OCI-LY3 (cell line): ENCODE results near the gene CSF2.

ENCODE experiments used
- H2AFZ ChIP-seq: fragments of 200-600, 300-600 bp; shearing (Covaris generic); 2 replicates; pipeline ENCODE4 v1.6.0; 2014; ENCODE audit warnings: antibody characterized with exemption, low read depth, low read length
- H3K27ac ChIP-seq: fragments of 200-600, 300-600 bp; sonication (generic); 2 replicates; pipeline ENCODE4 v1.5.1; 2014; ENCODE audit warnings: mild to moderate bottlenecking, low read length, moderate library complexity, mixed read lengths
- H3K27me3 ChIP-seq: fragments of 200-600, 300-600 bp; sonication (generic); 2 replicates; pipeline ENCODE4 v1.6.1; 2014; ENCODE audit warnings: low read depth, low read length, mixed read lengths
- H3K36me3 ChIP-seq: fragments of 200-600, 300-600 bp; sonication (generic); replicated peaks from 2 replicates; pipeline ENCODE3; 2014; ENCODE audit warnings: low read depth, low read length, mixed read lengths
- H3K4me1 ChIP-seq: fragments of 300-600, 200-600 bp; sonication (generic); 2 replicates; pipeline ENCODE4 v1.6.1; 2014; ENCODE audit warnings: low read length, mixed read lengths
- H3K4me2 ChIP-seq: fragments of 200-600, 300-600 bp; sonication (generic); 2 replicates; pipeline ENCODE4 v1.6.1; 2014; ENCODE audit warnings: low read length, mixed read lengths
- H3K4me3 ChIP-seq: fragments of 300-600, 200-600 bp; sonication (generic); 2 replicates; pipeline ENCODE4 v1.5.1; 2014; ENCODE audit warnings: antibody characterized with exemption, mild to moderate bottlenecking, low read length, moderate library complexity
- H3K79me2 ChIP-seq: fragments of 300-600, 200-600 bp; shearing (Covaris generic); 2 replicates; pipeline ENCODE4 v1.6.1; 2014; ENCODE audit warnings: mild to moderate bottlenecking, low read length, mixed read lengths
- H3K9ac ChIP-seq: fragments of 300-600, 200-600 bp; shearing (Covaris generic); 2 replicates; pipeline ENCODE4 v1.6.0; 2014; ENCODE audit warnings: mild to moderate bottlenecking, low read length, moderate library complexity
- H3K9me3 ChIP-seq: fragments of 200-600, 300-600 bp; shearing (Covaris generic); 2 replicates; pipeline ENCODE4 v1.6.1; 2014; ENCODE audit warnings: low read length, mixed read lengths; ENCODE audit not compliant: insufficient read depth
- H4K20me1 ChIP-seq: fragments of 200-600, 300-600 bp; sonication (generic); 2 replicates; pipeline ENCODE4 v1.6.1; 2016; ENCODE audit warnings: low read length, mixed read lengths; ENCODE audit not compliant: insufficient read depth
- CTCF ChIP-seq: fragments of 200-600, 300-600 bp; sonication (generic); IDR thresholded peaks from 2 replicates; pipeline ENCODE4 v1.5.1; 2014; ENCODE audit warnings: antibody characterized with exemption, low read length, low read depth
- EZH2phosphoT487 ChIP-seq: fragments of 200-600 bp; shearing (Covaris generic); IDR thresholded peaks from 2 replicates; pipeline ENCODE4 v1.6.1; 2018; ENCODE audit warnings: antibody characterized with exemption, mixed run types, low read depth

CSF2 gene

GRCh38 chr5:132065951-132066701 lies 7.5 kb upstream of the CSF2 start:
- H3K27ac ChIP-seq = no peak overlapping the region
- H3K9ac ChIP-seq = no peak overlapping the region
- no peaks in the 10 kb centered on the region for H3K36me3 ChIP-seq
- no peak overlapping the region for H2AFZ ChIP-seq
- peaks cover 5% of the 10 kb centered on the region; the same call in 1 of the 2 replicates for H3K4me1 ChIP-seq
- H3K9me3 ChIP-seq = no peaks in the 10 kb centered on the region
- H3K27me3 ChIP-seq = no peaks in the 10 kb centered on the region
- H3K79me2 ChIP-seq = no peaks in the 10 kb centered on the region
- no peaks in the 10 kb centered on the region for H4K20me1 ChIP-seq
- no peak overlapping the region for H3K4me3 ChIP-seq
- no peak overlapping the region for H3K4me2 ChIP-seq
- TF ChIP-seq EZH2phosphoT487 = no peak
- no peak for TF ChIP-seq CTCF

- Histone ChIP-seq H3K9ac (no peak overlapping the region), H3K79me2 (no peaks in the 10 kb centered on the region), H3K4me3 (no peak overlapping the region), H3K27ac (no peak overlapping the region), H4K20me1 (no peaks in the 10 kb centered on the region), H3K9me3 (no peaks in the 10 kb centered on the region), H3K36me3 (no peaks in the 10 kb centered on the region), H3K4me2 (no peak overlapping the region), H2AFZ (no peak overlapping the region), H3K27me3 (no peaks in the 10 kb centered on the region), H3K4me1 (peaks cover 5% of the 10 kb centered on the region; the same call in 1 of the 2 replicates)
- TF ChIP-seq CTCF = no peak
- TF ChIP-seq EZH2phosphoT487 = no peak
Measured at GRCh38 chr5:132066871-132067270, 6.7 kb upstream of the CSF2 start.

- Histone ChIP-seq H3K9ac (no peak overlapping the region), H3K4me2 (no peak overlapping the region), H3K79me2 (no peaks in the 10 kb centered on the region), H3K4me1 (peaks cover 5% of the 10 kb centered on the region; the same call in 1 of the 2 replicates), H3K9me3 (no peaks in the 10 kb centered on the region), H3K27ac (no peak overlapping the region), H2AFZ (no peak overlapping the region), H3K4me3 (no peak overlapping the region), H3K27me3 (no peaks in the 10 kb centered on the region), H4K20me1 (no peaks in the 10 kb centered on the region), H3K36me3 (no peaks in the 10 kb centered on the region)
- TF ChIP-seq EZH2phosphoT487 (no peak), CTCF (no peak)
Measured at GRCh38 chr5:132067451-132067850, 6.1 kb upstream of the CSF2 start.

GRCh38 chr5:132067941-132068808 lies 5.4 kb upstream of the CSF2 start:
- Histone ChIP-seq H3K9ac (no peak overlapping the region), H3K27me3 (no peaks in the 10 kb centered on the region), H3K36me3 (no peaks in the 10 kb centered on the region), H3K4me1 (peaks cover 5% of the 10 kb centered on the region; the same call in 1 of the 2 replicates), H2AFZ (no peak overlapping the region), H4K20me1 (no peaks in the 10 kb centered on the region), H3K79me2 (no peaks in the 10 kb centered on the region), H3K4me3 (no peak overlapping the region), H3K9me3 (no peaks in the 10 kb centered on the region), H3K27ac (no peak overlapping the region), H3K4me2 (no peak overlapping the region)
- no peak for TF ChIP-seq EZH2phosphoT487
- no peak for TF ChIP-seq CTCF
